GM12878 (cell line): ENCODE measurements around the gene SPPL3.

Experiments
- GABPA ChIP-seq: IDR thresholded peaks from 2 replicates; pipeline ENCODE4 v1.6.1; 2014; ENCODE audit warnings: antibody characterized with exemption, low read depth, mild to moderate bottlenecking, inconsistent platforms
- LARP7 ChIP-seq: fragments of 450-650 bp; IDR thresholded peaks from 2 replicates; pipeline ENCODE4 v1.6.1; 2017; ENCODE audit warnings: mild to moderate bottlenecking
- NFIC ChIP-seq: IDR thresholded peaks from 2 replicates; pipeline ENCODE4 v1.6.1; 2012; ENCODE audit warnings: low read depth, mild to moderate bottlenecking, inconsistent platforms, low read length, moderate library complexity
- NRF1 ChIP-seq: conservative IDR thresholded peaks from 2 replicates; pipeline ENCODE4 v1.6.1; 2011; ENCODE audit warnings: mild to moderate bottlenecking, low read depth, low read length, improper control_type of control experiment
- PAX5 ChIP-seq: IDR thresholded peaks from 2 replicates; pipeline ENCODE4 v1.6.1; 2011; ENCODE audit warnings: low read depth, low read length, borderline replicate concordance
- POLR2A ChIP-seq: IDR thresholded peaks from 2 replicates; pipeline ENCODE4 v1.6.1; 2011; ENCODE audit warnings: low read depth, mild to moderate bottlenecking, low read length
- RCOR1 ChIP-seq: conservative IDR thresholded peaks from 2 replicates; pipeline ENCODE4 v1.6.1; 2012; ENCODE audit warnings: low read depth, low read length, improper control_type of control experiment
- TCF7 ChIP-seq: IDR thresholded peaks from 2 replicates; pipeline ENCODE4 v1.6.1; 2014; ENCODE audit warnings: antibody characterized with exemption, borderline replicate concordance
- ZNF217 ChIP-seq: fragments of 450-650 bp; IDR thresholded peaks from 2 replicates; pipeline ENCODE4 v1.6.1; 2017; ENCODE audit warnings: antibody characterized with exemption, mild to moderate bottlenecking
- TF ChIP-seq, protein P1 (sequence below), 3 experiments: IDR thresholded peaks in 2 of 3; conservative IDR thresholded peaks in 1 of 3; 2 replicates each; pipeline ENCODE4 v1.5.1; 2011; ENCODE audit warnings: low read depth in 3 of 3, low read length in 3 of 3, mild to moderate bottlenecking in 3 of 3, control low read depth in 2 of 3, moderate library complexity in 2 of 3, inconsistent platforms in 1 of 3, mixed read lengths in 1 of 3; ENCODE audit not compliant: control insufficient read depth in 2 of 3, insufficient read depth in 1 of 3; ENCODE audit errors: extremely low read depth in 1 of 3
- TF ChIP-seq, protein P2 (sequence below): IDR thresholded peaks from 2 replicates; pipeline ENCODE4 v1.6.1; 2011; ENCODE audit warnings: borderline replicate concordance, low read depth, mild to moderate bottlenecking, moderate library complexity, mixed read lengths, low read length; ENCODE audit not compliant: insufficient read depth; ENCODE audit errors: extremely low read length

DNA sequence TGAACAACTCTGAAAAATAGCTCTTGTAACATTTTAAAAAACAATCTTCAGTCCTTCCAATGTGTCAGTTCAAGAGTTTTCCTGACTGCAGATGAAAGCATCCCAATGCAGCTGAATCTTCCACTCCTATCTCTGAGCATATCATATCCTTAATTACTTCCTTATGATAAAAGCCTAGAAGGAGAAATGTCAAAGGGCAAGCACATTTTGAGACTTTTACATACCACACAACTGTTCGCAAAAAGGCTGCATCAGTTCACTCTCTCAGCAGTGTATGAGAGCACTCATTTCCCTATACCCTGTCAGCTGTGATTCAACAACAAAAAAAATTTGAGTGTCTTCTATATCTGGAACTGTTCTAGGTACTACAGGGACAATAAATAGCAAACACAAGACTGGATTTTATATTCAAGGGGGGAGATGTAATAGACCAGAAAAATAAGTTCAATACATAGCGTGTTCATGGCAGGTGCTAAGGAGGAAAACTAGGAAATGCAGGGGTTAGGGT is 112.4 kb downstream of the SPPL3 start:
- TF ChIP-seq PAX5 = no peak
- no peak for TF ChIP-seq POLR2A
- no peak for TF ChIP-seq NFIC
- TF ChIP-seq, protein P1, sequence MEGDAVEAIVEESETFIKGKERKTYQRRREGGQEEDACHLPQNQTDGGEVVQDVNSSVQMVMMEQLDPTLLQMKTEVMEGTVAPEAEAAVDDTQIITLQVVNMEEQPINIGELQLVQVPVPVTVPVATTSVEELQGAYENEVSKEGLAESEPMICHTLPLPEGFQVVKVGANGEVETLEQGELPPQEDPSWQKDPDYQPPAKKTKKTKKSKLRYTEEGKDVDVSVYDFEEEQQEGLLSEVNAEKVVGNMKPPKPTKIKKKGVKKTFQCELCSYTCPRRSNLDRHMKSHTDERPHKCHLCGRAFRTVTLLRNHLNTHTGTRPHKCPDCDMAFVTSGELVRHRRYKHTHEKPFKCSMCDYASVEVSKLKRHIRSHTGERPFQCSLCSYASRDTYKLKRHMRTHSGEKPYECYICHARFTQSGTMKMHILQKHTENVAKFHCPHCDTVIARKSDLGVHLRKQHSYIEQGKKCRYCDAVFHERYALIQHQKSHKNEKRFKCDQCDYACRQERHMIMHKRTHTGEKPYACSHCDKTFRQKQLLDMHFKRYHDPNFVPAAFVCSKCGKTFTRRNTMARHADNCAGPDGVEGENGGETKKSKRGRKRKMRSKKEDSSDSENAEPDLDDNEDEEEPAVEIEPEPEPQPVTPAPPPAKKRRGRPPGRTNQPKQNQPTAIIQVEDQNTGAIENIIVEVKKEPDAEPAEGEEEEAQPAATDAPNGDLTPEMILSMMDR (IDR thresholded peaks at IDR 0.05 in 2 of 3, conservative IDR thresholded peaks at IDR 0.05 in 1 of 3; ENCODE audit: control insufficient read depth in 2 of 3, extremely low read depth in 1 of 3, insufficient read depth in 1 of 3, low read depth in 3 of 3, low read length in 3 of 3) = no peak
- TF ChIP-seq GABPA = no peak
- TF ChIP-seq ZNF217 = no peak
- TF ChIP-seq, protein P2, sequence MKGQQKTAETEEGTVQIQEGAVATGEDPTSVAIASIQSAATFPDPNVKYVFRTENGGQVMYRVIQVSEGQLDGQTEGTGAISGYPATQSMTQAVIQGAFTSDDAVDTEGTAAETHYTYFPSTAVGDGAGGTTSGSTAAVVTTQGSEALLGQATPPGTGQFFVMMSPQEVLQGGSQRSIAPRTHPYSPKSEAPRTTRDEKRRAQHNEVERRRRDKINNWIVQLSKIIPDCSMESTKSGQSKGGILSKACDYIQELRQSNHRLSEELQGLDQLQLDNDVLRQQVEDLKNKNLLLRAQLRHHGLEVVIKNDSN = no peak
- no peak for TF ChIP-seq RCOR1
- TF ChIP-seq NRF1 = no peak
- no peak for TF ChIP-seq LARP7
- no peak for TF ChIP-seq TCF7
